Measurements from ENCODE around the gene PRELID1.
"Not testable (repeated sequence)": the region's sequence is repeated elsewhere in the genome, so short reads cannot be mapped to it uniquely, and the experiment has no call there.

Gene PRELID1

GRCh38 chr5:177339107-177339638 is 35.6 kb downstream of the PRELID1 start:
- ChIA-PET POLR2A (no interaction called here), CTCF (no interaction called here)
- no peak for DNase-seq (ENCODE audit: extremely low spot score)
- no peak for TF ChIP-seq ZNF384 (IDR thresholded peaks at IDR 0.05)
- TF ChIP-seq HDGF (IDR thresholded peaks at IDR 0.05; ENCODE audit: borderline replicate concordance): no peak
- no peak for TF ChIP-seq FOXM1 (IDR thresholded peaks at IDR 0.05; ENCODE audit: borderline replicate concordance)
- no peak for TF ChIP-seq BHLHE40 (IDR thresholded peaks at IDR 0.05; ENCODE audit: borderline replicate concordance)
- no peak for TF ChIP-seq TARDBP (IDR thresholded peaks at IDR 0.05)
- TF ChIP-seq CTBP1 (IDR thresholded peaks at IDR 0.05; ENCODE audit: borderline replicate concordance): no peak
- no peak for TF ChIP-seq ARNT (IDR thresholded peaks at IDR 0.05)
- TF ChIP-seq ELF4 (IDR thresholded peaks at IDR 0.05): no peak
- TF ChIP-seq SUZ12 (IDR thresholded peaks at IDR 0.05): no peak
- TF ChIP-seq, protein P1, sequence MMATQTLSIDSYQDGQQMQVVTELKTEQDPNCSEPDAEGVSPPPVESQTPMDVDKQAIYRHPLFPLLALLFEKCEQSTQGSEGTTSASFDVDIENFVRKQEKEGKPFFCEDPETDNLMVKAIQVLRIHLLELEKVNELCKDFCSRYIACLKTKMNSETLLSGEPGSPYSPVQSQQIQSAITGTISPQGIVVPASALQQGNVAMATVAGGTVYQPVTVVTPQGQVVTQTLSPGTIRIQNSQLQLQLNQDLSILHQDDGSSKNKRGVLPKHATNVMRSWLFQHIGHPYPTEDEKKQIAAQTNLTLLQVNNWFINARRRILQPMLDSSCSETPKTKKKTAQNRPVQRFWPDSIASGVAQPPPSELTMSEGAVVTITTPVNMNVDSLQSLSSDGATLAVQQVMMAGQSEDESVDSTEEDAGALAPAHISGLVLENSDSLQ (IDR thresholded peaks at IDR 0.05): no peak
- no peak for TF ChIP-seq NFRKB (IDR thresholded peaks at IDR 0.05)
- TF ChIP-seq FOXA1 (IDR thresholded peaks at IDR 0.05): no peak
- no peak for TF ChIP-seq L3MBTL2 (conservative IDR thresholded peaks at IDR 0.05)
- TF ChIP-seq SP1 (IDR thresholded peaks at IDR 0.05): no peak
- no peak for TF ChIP-seq LEF1 (IDR thresholded peaks at IDR 0.05; ENCODE audit: borderline replicate concordance)
- no peak for TF ChIP-seq FOXK2 (IDR thresholded peaks at IDR 0.05)

- CTCF ChIA-PET; DNase-seq (ENCODE audit: extremely low spot score): not testable (repeated sequence)
- POLR2A ChIA-PET: interaction anchor here (1.2 kb wide), 1 partner anchor 8 kb away, joined by 9 read pairs; the partner anchor contains the start of gene LMAN2
These were observed 39.4 kb downstream of the PRELID1 start for GRCh38 chr5:177343000-177343399.

GRCh38 chr5:177343777-177344176 is 40.2 kb downstream of the PRELID1 start:
- ChIA-PET POLR2A (no interaction called here), CTCF (no interaction called here)

GRCh38 chr5:177344891-177345290 is 41.3 kb downstream of the PRELID1 start:
- TF ChIP-seq NFRKB (IDR thresholded peaks at IDR 0.05) (no peak), L3MBTL2 (conservative IDR thresholded peaks at IDR 0.05) (no peak), ZNF384 (IDR thresholded peaks at IDR 0.05) (no peak), SUZ12 (IDR thresholded peaks at IDR 0.05) (no peak), LEF1 (IDR thresholded peaks at IDR 0.05; ENCODE audit: borderline replicate concordance) (no peak), SP1 (IDR thresholded peaks at IDR 0.05) (no peak), TARDBP (IDR thresholded peaks at IDR 0.05) (no peak), FOXM1 (IDR thresholded peaks at IDR 0.05; ENCODE audit: borderline replicate concordance) (no peak), BHLHE40 (IDR thresholded peaks at IDR 0.05; ENCODE audit: borderline replicate concordance) (no peak), CTBP1 (IDR thresholded peaks at IDR 0.05; ENCODE audit: borderline replicate concordance) (no peak), ARNT (IDR thresholded peaks at IDR 0.05) (no peak), HDGF (IDR thresholded peaks at IDR 0.05; ENCODE audit: borderline replicate concordance) (no peak), FOXK2 (IDR thresholded peaks at IDR 0.05) (no peak), FOXA1 (IDR thresholded peaks at IDR 0.05) (no peak)
- TF ChIP-seq, protein P1 (IDR thresholded peaks at IDR 0.05): no peak
- CTCF ChIA-PET: no interaction called here
- POLR2A ChIA-PET: no interaction called here
- no peak for DNase-seq (ENCODE audit: extremely low spot score)

More at GRCh38 chr5:177343777-177344176, 40.2 kb downstream of the PRELID1 start:
- no peak for TF ChIP-seq ELF4 (IDR thresholded peaks at IDR 0.05)
- no peak for TF ChIP-seq FOXM1 (IDR thresholded peaks at IDR 0.05; ENCODE audit: borderline replicate concordance)
- TF ChIP-seq SUZ12 (IDR thresholded peaks at IDR 0.05): no peak
- TF ChIP-seq FOXA1 (IDR thresholded peaks at IDR 0.05): no peak
- no peak for TF ChIP-seq CTBP1 (IDR thresholded peaks at IDR 0.05; ENCODE audit: borderline replicate concordance)
- TF ChIP-seq, protein P1 (IDR thresholded peaks at IDR 0.05): no peak
- no peak for TF ChIP-seq LEF1 (IDR thresholded peaks at IDR 0.05; ENCODE audit: borderline replicate concordance)
- no peak for TF ChIP-seq SP1 (IDR thresholded peaks at IDR 0.05)
- TF ChIP-seq HDGF (IDR thresholded peaks at IDR 0.05; ENCODE audit: borderline replicate concordance): no peak
- no peak for TF ChIP-seq BHLHE40 (IDR thresholded peaks at IDR 0.05; ENCODE audit: borderline replicate concordance)
- no peak for TF ChIP-seq TARDBP (IDR thresholded peaks at IDR 0.05)
- no peak for TF ChIP-seq ARNT (IDR thresholded peaks at IDR 0.05)
- no peak for TF ChIP-seq FOXK2 (IDR thresholded peaks at IDR 0.05)
- TF ChIP-seq ZNF384 (IDR thresholded peaks at IDR 0.05): no peak
- TF ChIP-seq L3MBTL2 (conservative IDR thresholded peaks at IDR 0.05): no peak
- no peak for TF ChIP-seq NFRKB (IDR thresholded peaks at IDR 0.05)
- DNase-seq (ENCODE audit: extremely low spot score): no peak

DNA sequence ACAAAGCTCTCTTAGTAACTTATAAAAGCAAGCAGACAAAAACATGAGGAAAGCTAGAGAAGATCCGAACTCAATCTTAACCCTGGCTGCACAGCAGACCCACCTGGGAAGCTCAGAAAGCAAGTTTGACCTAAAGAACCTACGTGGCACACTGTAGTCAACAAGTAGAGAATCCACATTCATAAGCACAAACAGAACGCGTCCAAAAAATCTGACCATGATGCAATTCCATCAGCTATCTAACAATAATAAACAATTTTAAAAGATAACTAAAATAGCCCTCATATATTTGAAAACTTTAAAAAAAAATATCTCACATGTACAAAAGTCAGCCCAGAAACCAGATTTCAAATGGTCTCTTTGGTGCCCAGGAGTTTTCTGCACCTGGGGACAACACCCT is 43.2 kb downstream of the PRELID1 start:
- POLR2A ChIA-PET: no interaction called here
- DNase-seq (ENCODE audit: extremely low spot score): no peak
- CTCF ChIA-PET: interaction anchor here (1.1 kb wide), 1 partner anchor 37 kb away, joined by 3 read pairs; no protein-coding TSS in a partner anchor
- TF ChIP-seq ELF4 (IDR thresholded peaks at IDR 0.05) (no peak), FOXK2 (IDR thresholded peaks at IDR 0.05) (no peak), LEF1 (IDR thresholded peaks at IDR 0.05; ENCODE audit: borderline replicate concordance) (no peak), BHLHE40 (IDR thresholded peaks at IDR 0.05; ENCODE audit: borderline replicate concordance) (no peak), NFRKB (IDR thresholded peaks at IDR 0.05) (no peak), TARDBP (IDR thresholded peaks at IDR 0.05) (no peak)

DNA sequence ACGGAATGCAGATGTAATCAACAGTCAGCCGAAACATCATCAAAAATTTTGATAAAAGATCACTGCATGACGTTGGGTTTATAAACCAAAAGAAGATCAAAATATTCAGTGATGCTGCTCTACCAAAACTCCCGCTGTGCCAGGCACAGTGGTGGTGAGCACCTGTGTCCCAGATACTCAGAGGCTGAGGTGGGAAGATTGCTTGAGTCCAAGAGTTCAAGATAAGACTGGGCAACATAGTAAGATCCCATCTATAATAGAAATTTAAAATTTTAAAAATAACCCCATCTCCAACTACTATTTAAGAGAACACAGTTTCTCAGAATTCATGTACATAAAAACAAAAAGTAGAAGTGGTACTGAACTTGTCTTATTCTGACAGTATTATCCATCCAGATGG is 44.1 kb downstream of the PRELID1 start:
- TF ChIP-seq TARDBP (IDR thresholded peaks at IDR 0.05) (no peak), FOXM1 (IDR thresholded peaks at IDR 0.05; ENCODE audit: borderline replicate concordance) (no peak), ZNF384 (IDR thresholded peaks at IDR 0.05) (no peak), ELF4 (IDR thresholded peaks at IDR 0.05) (no peak)
- TF ChIP-seq, protein P1 (IDR thresholded peaks at IDR 0.05): no peak
- no peak for DNase-seq (ENCODE audit: extremely low spot score)
- POLR2A ChIA-PET: no interaction called here
- CTCF ChIA-PET: no interaction called here
